HEK293T (cell line): ENCODE measurements around the gene NOL3.

Experiments used
- CTCF ChIA-PET: fragments of 350-600 bp; formaldehyde crosslinking; extraction: SDS; loops from one replicate; lab custom pipeline; 2021; ENCODE audit warnings: antibody characterized with exemption, inconsistent platforms; lab: Yijun Ruan, JAX
- POLR2A ChIA-PET: fragments of 350-600 bp; formaldehyde crosslinking; extraction: SDS; loops from one replicate; lab custom pipeline; 2020; ENCODE audit warnings: antibody characterized with exemption, inconsistent platforms; lab: Yijun Ruan, JAX
- DNase-seq: peaks from one replicate; pipeline ENCODE4 v3.0.0; 2012; ENCODE audit warnings: mixed read lengths; ENCODE audit errors: extremely low spot score
- ARNT ChIP-seq: fragments of 450-650 bp; IDR thresholded peaks from 2 replicates; pipeline ENCODE4 v1.6.1; 2017; ENCODE audit warnings: mild to moderate bottlenecking
- BHLHE40 ChIP-seq: fragments of 450-650 bp; IDR thresholded peaks from 2 replicates; pipeline ENCODE4 v1.6.1; 2016; ENCODE audit warnings: mild to moderate bottlenecking, moderate library complexity, borderline replicate concordance
- CTBP1 ChIP-seq: fragments of 450-650 bp; IDR thresholded peaks from 2 replicates; pipeline ENCODE4 v1.6.1; 2016; ENCODE audit warnings: borderline replicate concordance
- ELF4 ChIP-seq: fragments of 450-650 bp; IDR thresholded peaks from 2 replicates; pipeline ENCODE4 v1.6.1; 2017; ENCODE audit warnings: antibody characterized with exemption
- FOXA1 ChIP-seq: fragments of 450-650 bp; IDR thresholded peaks from 2 replicates; pipeline ENCODE4 v1.6.1; 2016; ENCODE audit warnings: mild to moderate bottlenecking
- FOXK2 ChIP-seq: fragments of 450-650 bp; IDR thresholded peaks from 2 replicates; pipeline ENCODE4 v1.6.1; 2016; ENCODE audit warnings: mild to moderate bottlenecking
- FOXM1 ChIP-seq: fragments of 450-650 bp; IDR thresholded peaks from 2 replicates; pipeline ENCODE4 v1.6.1; 2017; ENCODE audit warnings: mild to moderate bottlenecking, borderline replicate concordance
- HDGF ChIP-seq: fragments of 450-650 bp; IDR thresholded peaks from 2 replicates; pipeline ENCODE4 v1.6.1; 2017; ENCODE audit warnings: antibody characterized with exemption, borderline replicate concordance
- L3MBTL2 ChIP-seq: fragments of 450-650 bp; conservative IDR thresholded peaks from 2 replicates; pipeline ENCODE4 v1.6.1; 2016; ENCODE audit warnings: mild to moderate bottlenecking
- LEF1 ChIP-seq: fragments of 450-650 bp; IDR thresholded peaks from 2 replicates; pipeline ENCODE4 v1.6.1; 2017; ENCODE audit warnings: mild to moderate bottlenecking, borderline replicate concordance
- NFRKB ChIP-seq: fragments of 450-650 bp; IDR thresholded peaks from 2 replicates; pipeline ENCODE4 v1.6.1; 2016; ENCODE audit warnings: mild to moderate bottlenecking, moderate library complexity
- SP1 ChIP-seq: fragments of 450-650 bp; IDR thresholded peaks from 2 replicates; pipeline ENCODE4 v1.6.1; 2017
- SUZ12 ChIP-seq: fragments of 450-650 bp; IDR thresholded peaks from 2 replicates; pipeline ENCODE4 v1.6.1; 2016; ENCODE audit warnings: mild to moderate bottlenecking
- TARDBP ChIP-seq: fragments of 450-650 bp; IDR thresholded peaks from 2 replicates; pipeline ENCODE4 v1.6.1; 2016
- ZNF384 ChIP-seq: fragments of 450-650 bp; IDR thresholded peaks from 2 replicates; pipeline ENCODE4 v1.6.1; 2016
- TF ChIP-seq, protein P1 (sequence below): fragments of 450-650 bp; IDR thresholded peaks from 2 replicates; pipeline ENCODE4 v1.6.1; 2016

NOL3 gene

DNA sequence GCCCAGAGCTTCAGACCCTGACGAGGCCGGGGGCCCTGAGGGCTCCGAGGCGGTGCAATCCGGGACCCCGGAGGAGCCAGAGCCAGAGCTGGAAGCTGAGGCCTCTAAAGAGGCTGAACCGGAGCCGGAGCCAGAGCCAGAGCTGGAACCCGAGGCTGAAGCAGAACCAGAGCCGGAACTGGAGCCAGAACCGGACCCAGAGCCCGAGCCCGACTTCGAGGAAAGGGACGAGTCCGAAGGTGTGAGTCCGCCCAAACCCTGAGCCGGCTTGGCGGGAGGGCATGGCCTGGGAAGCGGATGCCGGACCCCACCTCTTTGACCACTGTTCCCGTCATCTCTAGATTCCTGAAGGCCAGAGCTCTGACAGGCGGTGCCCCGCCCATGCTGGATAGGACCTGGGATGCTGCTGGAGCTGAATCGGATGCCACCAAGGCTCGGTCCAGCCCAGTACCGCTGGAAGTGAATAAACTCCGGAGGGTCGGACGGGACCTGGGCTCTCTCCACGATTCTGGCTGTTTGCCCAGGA lies 4.4 kb downstream of the NOL3 start:
- POLR2A ChIA-PET: interaction anchor here (0.9 to 1.0 kb wide), 3 partner anchors 16 to 23 kb away, joined by 3 read pairs; no protein-coding TSS in a partner anchor

DNA sequence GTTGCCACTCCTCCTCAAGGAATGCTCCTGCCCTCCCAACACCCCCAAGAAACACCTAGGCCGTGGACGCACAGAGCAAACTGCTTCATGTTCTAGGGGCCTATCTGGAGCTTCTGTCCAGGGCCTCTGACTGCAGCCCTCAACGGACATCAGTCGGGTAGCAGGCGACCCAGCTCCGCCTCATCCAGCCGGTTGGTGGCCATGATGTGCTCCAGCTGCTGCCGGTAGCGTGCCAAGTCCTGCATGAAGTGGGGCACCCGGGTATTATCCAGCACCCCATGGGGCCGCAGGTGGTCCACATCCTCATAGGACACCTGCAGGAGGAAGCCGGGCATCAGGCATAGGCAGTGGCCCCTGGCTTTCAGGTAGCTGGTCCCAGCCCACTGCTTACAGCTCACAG lies 6.3 kb downstream of the NOL3 start:
- TF ChIP-seq CTBP1: no peak
- TF ChIP-seq ARNT: no peak
- TF ChIP-seq NFRKB: no peak
- TF ChIP-seq FOXA1: no peak
- TF ChIP-seq FOXK2: no peak
- TF ChIP-seq FOXM1: no peak
- TF ChIP-seq TARDBP: no peak
- ChIA-PET POLR2A (no interaction called here), CTCF (interaction anchor here (0.5 kb wide), 1 partner anchor 248 kb away, joined by 3 read pairs; no protein-coding TSS in a partner anchor)
- no peak for DNase-seq

More for the DNA sequence above, 4.4 kb downstream of the NOL3 start:
- TF ChIP-seq FOXA1 (no peak), ZNF384 (no peak), TARDBP (no peak), L3MBTL2 (no peak), BHLHE40 (no peak), CTBP1 (no peak), SP1 (no peak)
- no peak for DNase-seq
- CTCF ChIA-PET: interaction anchor here (0.6 kb wide), 1 partner anchor 83 kb away, joined by 3 read pairs; no protein-coding TSS in a partner anchor

DNA sequence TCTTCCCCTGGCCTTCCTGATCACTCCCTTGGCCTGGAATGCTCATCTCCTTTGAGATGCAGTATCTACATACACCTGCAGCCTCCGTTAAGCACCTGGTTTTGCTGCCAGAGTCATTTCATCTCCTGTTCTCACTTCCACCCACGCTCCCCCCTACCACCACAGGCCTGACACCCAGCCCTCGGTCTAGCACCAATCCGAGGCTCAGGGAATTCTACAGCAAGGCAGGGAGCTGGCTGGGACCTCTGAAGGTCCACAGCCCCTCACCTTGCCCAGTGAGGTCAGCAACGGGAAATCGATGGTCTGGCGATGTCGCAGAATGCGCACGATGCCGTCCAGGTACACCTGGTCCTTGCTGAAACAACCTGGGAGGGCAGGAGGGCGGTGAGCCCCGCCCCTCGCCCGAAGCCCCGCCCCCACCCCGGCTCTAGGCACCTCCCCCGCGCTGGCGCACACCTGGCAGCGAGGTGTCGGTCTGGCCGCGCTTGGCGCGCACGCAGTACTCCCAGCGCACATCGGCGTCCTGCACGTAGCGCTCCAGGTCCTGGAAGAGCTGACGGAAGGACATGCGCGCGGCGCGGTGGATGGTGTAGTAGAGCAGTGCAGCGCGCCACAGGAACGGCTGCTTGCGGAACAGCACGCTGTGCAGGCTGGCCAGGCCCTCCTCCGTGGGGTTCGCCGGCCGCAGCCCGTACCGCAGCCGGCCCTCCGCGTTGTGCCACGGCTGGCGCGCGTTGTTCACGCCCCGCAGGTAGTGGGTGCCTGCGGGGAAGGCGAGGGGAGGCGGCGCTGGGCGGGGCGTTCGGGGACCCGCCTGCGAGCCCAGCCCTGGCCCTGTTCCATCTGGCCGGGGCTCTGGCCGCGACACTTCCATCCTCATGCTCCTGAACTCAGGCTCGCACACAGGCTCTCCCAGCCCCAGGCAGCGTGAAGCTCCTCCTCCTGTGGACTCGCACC lies 7.7 kb downstream of the NOL3 start:
- TF ChIP-seq SP1 (no peak), TARDBP (no peak), SUZ12 (no peak), ZNF384 (no peak), ARNT (no peak), NFRKB (no peak), CTBP1 (no peak), FOXK2 (no peak), FOXA1 (no peak), HDGF (no peak), LEF1 (no peak), FOXM1 (no peak), ELF4 (no peak), BHLHE40 (no peak), L3MBTL2 (no peak)
- TF ChIP-seq, protein P1, sequence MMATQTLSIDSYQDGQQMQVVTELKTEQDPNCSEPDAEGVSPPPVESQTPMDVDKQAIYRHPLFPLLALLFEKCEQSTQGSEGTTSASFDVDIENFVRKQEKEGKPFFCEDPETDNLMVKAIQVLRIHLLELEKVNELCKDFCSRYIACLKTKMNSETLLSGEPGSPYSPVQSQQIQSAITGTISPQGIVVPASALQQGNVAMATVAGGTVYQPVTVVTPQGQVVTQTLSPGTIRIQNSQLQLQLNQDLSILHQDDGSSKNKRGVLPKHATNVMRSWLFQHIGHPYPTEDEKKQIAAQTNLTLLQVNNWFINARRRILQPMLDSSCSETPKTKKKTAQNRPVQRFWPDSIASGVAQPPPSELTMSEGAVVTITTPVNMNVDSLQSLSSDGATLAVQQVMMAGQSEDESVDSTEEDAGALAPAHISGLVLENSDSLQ: no peak
- DNase-seq: peak; percentile 59
- POLR2A ChIA-PET: no interaction called here
- CTCF ChIA-PET: no interaction called here

DNA sequence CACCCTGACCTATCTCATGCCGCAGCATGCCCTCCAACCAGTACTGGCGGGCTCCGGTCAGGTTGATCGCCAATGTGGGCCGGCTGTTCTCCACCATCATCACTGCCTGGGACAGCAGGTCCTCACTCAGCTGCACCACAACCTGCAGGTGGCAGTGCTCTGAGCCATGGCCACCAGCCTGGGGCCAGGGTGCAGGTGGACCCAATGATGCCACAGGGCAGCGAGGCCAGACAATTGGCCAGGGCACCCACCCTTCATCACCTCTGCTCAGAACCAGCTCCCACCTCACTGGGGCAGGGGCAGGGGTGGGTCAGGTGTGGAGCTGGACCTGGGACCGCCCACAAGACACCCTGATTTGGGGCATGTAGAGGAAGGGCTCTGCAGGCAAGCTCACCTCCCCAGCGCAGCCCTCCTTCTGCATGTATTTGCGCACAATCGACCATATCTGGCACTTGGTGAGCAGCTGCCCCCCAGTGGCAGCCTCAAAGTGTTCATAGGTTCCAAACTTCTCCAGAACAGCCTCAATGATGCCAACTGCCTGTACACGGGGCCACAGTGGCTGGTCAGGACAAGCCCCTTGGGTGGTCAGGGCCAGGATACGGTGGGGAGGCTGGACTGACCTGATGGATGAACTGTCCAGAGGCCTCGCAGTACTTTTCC lies 9.2 kb downstream of the NOL3 start:
- CTCF ChIA-PET: no interaction called here
- TF ChIP-seq, protein P1: no peak
- TF ChIP-seq L3MBTL2: no peak
- TF ChIP-seq TARDBP: no peak
- TF ChIP-seq FOXM1: no peak
- TF ChIP-seq ELF4: no peak
- TF ChIP-seq CTBP1: no peak
- TF ChIP-seq SUZ12: no peak
- TF ChIP-seq BHLHE40: no peak
- TF ChIP-seq FOXA1: no peak
- POLR2A ChIA-PET: no interaction called here
- DNase-seq: no peak

DNA sequence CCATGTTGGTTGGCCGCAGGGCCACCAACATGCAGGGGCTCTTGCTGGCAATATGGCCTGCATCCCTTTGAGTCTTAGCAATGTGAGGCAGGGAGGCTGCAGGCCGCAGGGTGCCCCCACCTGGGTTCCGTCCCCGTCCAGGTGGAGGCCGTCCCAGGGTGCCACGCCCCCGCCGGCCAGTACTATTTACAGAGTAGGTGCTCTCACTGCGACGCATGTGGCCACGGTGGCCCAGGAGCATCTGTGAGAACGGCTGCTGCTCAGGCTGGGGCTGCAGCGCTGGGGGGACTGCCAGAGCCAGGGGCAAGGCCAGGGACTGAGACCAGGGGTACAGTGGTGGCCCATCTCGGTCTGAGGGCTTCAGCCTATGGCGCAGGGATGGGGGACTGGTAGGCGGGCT lies 9.8 kb downstream of the NOL3 start:
- DNase-seq: no peak
- TF ChIP-seq ARNT (no peak), SP1 (no peak), BHLHE40 (no peak), FOXK2 (no peak)
- ChIA-PET POLR2A (no interaction called here), CTCF (no interaction called here)

DNA sequence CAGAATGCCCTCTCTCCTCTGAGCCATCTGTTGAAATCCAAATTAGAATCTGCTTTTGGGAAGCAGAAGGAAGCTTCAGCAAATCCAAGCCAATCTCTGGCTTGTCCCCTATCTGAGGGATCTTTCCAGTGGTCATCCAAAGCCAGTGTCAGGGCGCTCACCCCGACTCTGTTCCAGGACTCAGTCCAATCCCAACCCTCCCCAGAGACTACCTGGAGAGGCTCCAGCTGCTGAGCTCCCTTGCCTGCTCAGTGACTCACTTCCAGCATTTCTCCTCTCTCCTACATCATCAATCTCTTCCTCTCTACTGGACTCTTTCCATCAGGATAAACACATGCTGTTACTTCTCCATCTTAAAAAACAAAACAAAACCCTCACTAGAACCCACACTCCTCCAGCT lies 11.0 kb downstream of the NOL3 start:
- ChIA-PET CTCF (interaction anchor here (0.9 kb wide), 1 partner anchor 11 kb away, joined by 3 read pairs; the partner anchor contains the start of gene NOL3), POLR2A (no interaction called here)
- DNase-seq: no peak
- TF ChIP-seq CTBP1 (no peak), HDGF (no peak), ZNF384 (no peak), SP1 (no peak), BHLHE40 (no peak), TARDBP (no peak), FOXA1 (no peak), NFRKB (no peak)
